HL-60 (cell line): ENCODE results near the gene MCRS1.

ENCODE experiments used
- CTCF ChIP-seq: IDR thresholded peaks from one replicate; pipeline ENCODE4 v1.5.1; 2011; ENCODE audit warnings: low read length, control low read depth, inconsistent platforms; ENCODE audit not compliant: insufficient read depth
- GABPA ChIP-seq: IDR thresholded peaks from 2 replicates; pipeline ENCODE4 v1.6.1; 2012; ENCODE audit warnings: low read depth
- POLR2AphosphoS5 ChIP-seq: IDR thresholded peaks from 2 replicates; pipeline ENCODE4 v1.6.1; 2012; ENCODE audit warnings: low read depth
- REST ChIP-seq: IDR thresholded peaks from 2 replicates; pipeline ENCODE4 v1.6.1; 2012; ENCODE audit warnings: low read depth; ENCODE audit not compliant: insufficient replicate concordance
- SPI1 ChIP-seq: IDR thresholded peaks from 2 replicates; pipeline ENCODE4 v1.6.1; 2012; ENCODE audit warnings: low read depth, mild to moderate bottlenecking, borderline replicate concordance

GRCh38 chr12:49541911-49542505 is 25.9 kb downstream of the MCRS1 start:
- TF ChIP-seq CTCF (no peak), POLR2AphosphoS5 (no peak), GABPA (no peak), REST (no peak), SPI1 (no peak)
